HFFc6 (cell line): ENCODE data around the gene C6orf132. TPM values are rescaled to one million over a fixed set of nuclear protein-coding genes. Genes with fewer than 3 reads are reported as not detected.
A peak's percentile ranks its signal among the peaks of the same experiment; 100 is the strongest.

Source experiments
- DNase-seq: peaks from one replicate; pipeline ENCODE4 v3.0.0-alpha.2; 2018
- H3K27ac Mint-ChIP-seq: 2 replicates; pipeline ENCODE4 v1.8.0; 2020; ENCODE audit warnings: mild to moderate bottlenecking, mixed read lengths
- H3K27me3 Mint-ChIP-seq: 2 replicates; pipeline ENCODE4 v1.8.0; 2021; ENCODE audit warnings: mild to moderate bottlenecking, moderate library complexity, mixed read lengths; ENCODE audit not compliant: insufficient read depth
- H3K36me3 Mint-ChIP-seq: 2 replicates; pipeline ENCODE4 v1.8.0; 2021; ENCODE audit warnings: low read depth, mixed read lengths
- H3K4me1 Mint-ChIP-seq: 2 replicates; pipeline ENCODE4 v1.8.0; 2020; ENCODE audit warnings: low read depth, mixed read lengths
- H3K4me3 Mint-ChIP-seq: 2 replicates; pipeline ENCODE4 v1.8.0; 2020; ENCODE audit warnings: mild to moderate bottlenecking, moderate library complexity, mixed read lengths
- H3K9me3 Mint-ChIP-seq: 2 replicates; pipeline ENCODE4 v1.8.0; 2020; ENCODE audit warnings: mild to moderate bottlenecking, mixed read lengths
- CTCF ChIP-seq: fragments of 200-600 bp; sonication (generic); IDR thresholded peaks from 2 replicates; pipeline ENCODE4 v1.5.0; 2021; ENCODE audit warnings: antibody characterized with exemption, mild to moderate bottlenecking
- total RNA-seq, 6 experiments: library from RNA; stranded (reverse); fragmentation: NEBNext Ultra II Directional; extraction: Animal tissue kit (Norgen Biotek cat#: 25700); gene quantifications; 2 replicates in 1 of 6; 3 replicates in 5 of 6; pipeline ENCODE4 v1.2.3, GENCODE V29; 2021

Gene C6orf132
- total RNA-seq, 6 experiments from 2014 or later: 4.7 to 6.6 (median 5.1) TPM

- no peaks in the 10 kb centered on the region for H3K27me3 Mint-ChIP-seq
- TF ChIP-seq CTCF: no peak
- DNase-seq: no peak
- no peaks in the 10 kb centered on the region for H3K9me3 Mint-ChIP-seq
- H3K4me1 Mint-ChIP-seq: peaks cover 10% of the 10 kb centered on the region
- H3K27ac Mint-ChIP-seq: no peak overlapping the region
- peaks cover 14% of the 10 kb centered on the region for H3K36me3 Mint-ChIP-seq
- no peak overlapping the region for H3K4me3 Mint-ChIP-seq
Measured at GRCh38 chr6:42105709-42106108, 36.7 kb downstream of the C6orf132 start.

- TF ChIP-seq CTCF: no peak
- Mint-ChIP-seq H3K36me3 (peaks cover 9% of the 10 kb centered on the region), H3K4me1 (peaks cover 16% of the 10 kb centered on the region), H3K4me3 (no peak overlapping the region), H3K27ac (no peak overlapping the region), H3K27me3 (no peaks in the 10 kb centered on the region), H3K9me3 (no peaks in the 10 kb centered on the region)
- DNase-seq: no peak
Measured at GRCh38 chr6:42105156-42105648, 37.2 kb downstream of the C6orf132 start.

- Mint-ChIP-seq H3K4me3 (no peak overlapping the region), H3K36me3 (peaks cover 5% of the 10 kb centered on the region), H3K27me3 (no peaks in the 10 kb centered on the region), H3K27ac (no peak overlapping the region), H3K4me1 (peaks cover 20% of the 10 kb centered on the region), H3K9me3 (no peaks in the 10 kb centered on the region)
- no peak for DNase-seq
- no peak for TF ChIP-seq CTCF
Measured at GRCh38 chr6:42104804-42105125, 37.7 kb downstream of the C6orf132 start.

- H3K9me3 Mint-ChIP-seq: no peaks in the 10 kb centered on the region
- DNase-seq: no peak
- no peaks in the 10 kb centered on the region; the same call in 1 of the 2 replicates for H3K36me3 Mint-ChIP-seq
- no peaks in the 10 kb centered on the region for H3K27me3 Mint-ChIP-seq
- no peak overlapping the region for H3K4me3 Mint-ChIP-seq
- no peak overlapping the region for H3K27ac Mint-ChIP-seq
- H3K4me1 Mint-ChIP-seq: peaks cover 24% of the 10 kb centered on the region
- TF ChIP-seq CTCF: peak; percentile 70
Measured at GRCh38 chr6:42104095-42104803, 38.2 kb downstream of the C6orf132 start.

GRCh38 chr6:42103753-42104094 lies 38.7 kb downstream of the C6orf132 start:
- no peak for TF ChIP-seq CTCF
- H3K4me3 Mint-ChIP-seq: no peak overlapping the region
- no peak for DNase-seq
- H3K36me3 Mint-ChIP-seq: no peaks in the 10 kb centered on the region; the same call in 1 of the 2 replicates
- peaks cover 29% of the 10 kb centered on the region for H3K4me1 Mint-ChIP-seq
- no peaks in the 10 kb centered on the region for H3K9me3 Mint-ChIP-seq
- H3K27ac Mint-ChIP-seq: no peak overlapping the region
- H3K27me3 Mint-ChIP-seq: no peaks in the 10 kb centered on the region; the same call in 1 of the 2 replicates
